ENCODE measurements around the gene TRIM17.

TRIM17 gene

DNA sequence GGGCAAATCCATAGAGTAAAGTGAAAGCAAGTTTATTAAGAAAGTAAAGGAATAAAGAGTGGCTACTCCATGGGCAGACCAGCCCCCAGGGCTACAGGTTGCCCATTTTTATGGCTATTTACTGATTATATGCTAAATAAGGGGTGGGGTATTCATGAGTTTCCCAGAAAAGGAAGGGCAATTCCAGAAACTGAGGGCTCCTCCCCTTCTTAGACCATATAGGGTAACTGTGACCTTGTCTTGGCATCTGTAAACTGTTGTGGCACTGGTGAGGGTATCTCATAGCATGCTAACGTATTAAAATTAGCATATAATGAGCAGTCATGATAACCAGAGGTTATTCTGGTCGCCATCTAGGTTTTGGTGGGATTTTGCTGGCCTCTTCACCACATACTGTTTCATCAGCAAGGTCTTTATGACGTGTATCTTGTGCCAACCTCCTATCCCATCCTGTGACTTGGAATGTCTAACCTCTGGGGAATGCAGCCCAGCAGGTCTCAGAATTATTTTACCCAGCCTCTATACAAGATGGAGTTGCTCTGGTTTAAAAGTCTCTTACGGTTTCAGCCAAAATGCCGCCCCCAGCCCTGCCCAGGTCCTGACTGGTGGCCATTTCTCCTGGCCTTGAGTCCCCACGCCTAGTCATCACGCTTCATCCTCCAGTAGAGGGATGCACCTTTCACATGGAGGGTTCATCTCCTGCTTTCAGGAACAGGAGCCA lies 982 bp upstream of the TRIM17 start:
- peak; percentile 36 to 39 for DNase-seq
- TF ChIP-seq POLR2A (IDR thresholded peaks at IDR 0.05; ENCODE audit: low read length) (no peak), GATA1 (IDR thresholded peaks at IDR 0.05; ENCODE audit: low read depth, low read length) (no peak)

- TF ChIP-seq POLR2A (IDR thresholded peaks at IDR 0.05; ENCODE audit: low read length) = no peak
- TF ChIP-seq GATA1 (IDR thresholded peaks at IDR 0.05; ENCODE audit: low read depth, low read length) = no peak
- DNase-seq = no peak
Measured at GRCh38 chr1:228417061-228417460, 400 bp upstream of the TRIM17 start.

DNA sequence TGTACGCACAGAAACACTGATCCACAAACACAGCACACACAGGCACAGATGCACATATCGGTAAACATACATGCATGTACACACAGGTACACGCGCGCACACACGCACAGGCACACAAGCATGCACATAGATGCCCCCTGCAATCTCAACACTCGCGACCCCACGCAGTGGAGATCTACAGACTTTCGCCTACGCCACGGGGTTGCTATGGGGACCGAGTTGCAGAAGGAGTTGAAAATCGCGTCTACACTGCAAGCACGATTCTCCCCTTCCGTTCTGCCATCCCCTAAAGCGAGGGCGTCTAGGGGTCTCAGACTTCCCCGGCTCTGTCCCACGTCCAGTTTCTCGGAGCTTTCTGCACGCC lies 826 bp downstream of the TRIM17 start:
- no peak for DNase-seq
- no peak for TF ChIP-seq POLR2A (IDR thresholded peaks at IDR 0.05; ENCODE audit: low read length)
- TF ChIP-seq GATA1 (IDR thresholded peaks at IDR 0.05; ENCODE audit: low read depth, low read length) = no peak

DNA sequence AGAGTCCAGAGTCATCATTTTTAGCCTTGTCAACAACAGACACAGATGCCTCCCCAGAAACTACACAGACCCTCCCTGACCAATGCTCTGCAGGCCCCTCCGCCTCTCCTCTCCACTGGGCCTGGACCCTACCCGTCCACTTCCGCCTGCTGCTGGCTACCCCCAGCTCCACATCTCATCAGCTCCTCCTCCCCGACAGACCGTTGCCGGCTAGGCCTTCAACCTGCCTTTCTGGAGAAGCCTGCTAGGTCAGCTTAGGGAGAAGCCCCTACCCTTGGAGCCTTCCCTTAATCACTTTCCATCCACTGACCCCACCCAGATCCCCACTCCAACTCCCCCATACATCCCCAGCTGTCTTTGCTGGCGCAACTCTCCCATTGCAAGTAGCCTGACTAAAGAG lies 1.4 kb downstream of the TRIM17 start:
- DNase-seq = no peak

DNA sequence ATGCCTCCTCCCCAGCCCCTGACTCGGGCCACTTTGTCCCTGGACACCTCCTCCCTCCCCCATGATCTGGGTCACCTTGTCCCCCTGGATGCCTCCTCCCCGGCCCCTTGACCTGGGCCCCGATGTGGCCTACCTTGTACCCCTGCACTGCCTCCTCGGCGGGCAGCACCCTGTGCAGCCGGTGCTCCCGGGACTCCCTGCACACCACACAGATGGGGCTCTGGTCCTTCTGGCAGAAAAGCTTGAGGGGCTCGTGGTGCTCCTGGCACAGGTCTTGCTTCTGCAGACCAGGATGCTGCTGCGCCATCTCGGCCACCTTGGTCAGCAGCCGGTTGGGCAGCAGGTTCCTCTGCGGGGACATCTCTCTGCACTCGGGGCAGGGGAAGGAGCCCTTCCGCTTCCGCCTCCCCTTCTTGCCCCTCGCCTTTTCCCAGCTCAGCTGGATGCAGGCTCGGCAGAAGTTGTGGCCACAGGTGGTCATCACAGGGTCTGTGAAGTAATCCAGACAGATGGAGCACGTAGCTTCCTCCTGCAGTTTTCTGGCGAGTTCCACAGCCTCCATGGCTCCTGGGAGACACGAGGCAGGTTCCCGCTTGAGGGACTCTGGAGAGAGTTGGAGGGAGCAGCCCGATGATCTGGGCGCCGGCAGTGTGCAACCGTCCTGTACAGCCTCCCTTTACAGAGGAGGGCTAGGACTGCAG lies 2.0 kb downstream of the TRIM17 start:
- TF ChIP-seq POLR2A (IDR thresholded peaks at IDR 0.05; ENCODE audit: low read length) (no peak), GATA1 (IDR thresholded peaks at IDR 0.05; ENCODE audit: low read depth, low read length) (no peak)
- DNase-seq = no peak

More for the DNA sequence above, 1.4 kb downstream of the TRIM17 start:
- no peak for TF ChIP-seq POLR2A (IDR thresholded peaks at IDR 0.05; ENCODE audit: low read length)
- TF ChIP-seq GATA1 (IDR thresholded peaks at IDR 0.05; ENCODE audit: low read depth, low read length) = no peak

- no peak for DNase-seq
Measured at GRCh38 chr1:228413241-228414010, 3.2 kb downstream of the TRIM17 start.

DNA sequence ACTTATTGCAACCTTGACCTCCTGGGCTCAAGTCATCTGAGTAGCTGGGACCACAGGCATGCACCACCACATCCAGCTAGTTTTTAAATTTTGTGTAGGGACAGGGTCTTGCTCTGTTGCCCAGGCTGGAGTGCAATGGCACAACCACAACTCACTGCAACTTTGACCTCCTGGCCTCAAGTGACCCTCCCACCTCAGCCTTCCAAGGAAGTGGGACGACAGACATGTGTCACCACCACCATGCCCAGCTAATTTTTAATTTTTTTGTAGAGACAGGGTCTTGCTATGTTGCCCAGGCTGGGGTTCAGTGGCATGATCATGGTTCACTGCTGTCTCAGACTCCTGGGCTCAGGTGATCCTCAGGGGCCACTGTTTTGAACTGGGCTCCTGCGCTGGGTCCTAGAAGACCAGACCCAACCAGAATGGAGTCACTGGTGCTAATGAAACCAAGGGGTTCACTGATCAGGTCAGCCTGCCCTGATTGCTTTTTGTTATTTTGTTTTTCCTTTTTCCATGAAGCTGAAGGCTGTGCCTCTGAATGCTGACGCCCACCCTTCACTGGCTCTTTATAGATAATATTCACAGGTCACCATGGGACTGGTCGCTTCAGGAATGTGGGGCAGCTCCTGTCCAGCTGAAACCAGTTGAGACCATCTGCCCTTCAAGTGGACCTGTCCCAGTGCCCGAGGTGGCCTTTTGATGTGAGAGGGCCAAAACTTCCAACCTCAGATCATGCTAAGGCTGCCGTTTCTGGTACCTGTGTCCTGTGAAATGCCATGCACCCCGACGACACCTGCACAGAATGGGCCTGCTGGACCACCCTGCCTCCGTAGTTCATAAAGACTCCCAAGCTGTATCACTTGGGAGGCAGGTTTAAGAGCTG lies 4.9 kb downstream of the TRIM17 start:
- no peak for DNase-seq
- TF ChIP-seq GATA1 (IDR thresholded peaks at IDR 0.05; ENCODE audit: low read depth, low read length) (no peak), POLR2A (IDR thresholded peaks at IDR 0.05; ENCODE audit: low read length) (no peak)

More at GRCh38 chr1:228413241-228414010, 3.2 kb downstream of the TRIM17 start:
- TF ChIP-seq POLR2A (IDR thresholded peaks at IDR 0.05; ENCODE audit: low read length) (no peak), GATA1 (IDR thresholded peaks at IDR 0.05; ENCODE audit: low read depth, low read length) (no peak)

DNA sequence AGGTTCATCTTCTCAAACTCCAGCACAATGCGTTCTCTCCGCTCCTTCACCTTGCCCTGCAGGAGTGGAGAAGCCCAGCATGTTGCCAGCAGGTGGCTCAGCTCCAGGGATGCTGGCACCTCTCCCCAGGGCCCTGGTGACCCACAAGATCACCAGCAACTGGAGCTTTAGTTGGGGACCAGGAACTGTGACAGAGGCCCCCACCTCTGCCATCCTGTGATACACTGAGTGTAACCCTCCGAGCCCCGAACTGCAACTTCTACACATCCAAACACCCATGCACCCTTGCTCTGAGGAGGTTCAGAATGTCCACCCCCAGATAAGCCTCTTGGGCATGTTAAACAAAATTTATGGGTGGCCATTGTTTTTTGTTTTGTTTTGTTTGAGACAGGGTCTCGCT lies 5.5 kb downstream of the TRIM17 start:
- TF ChIP-seq POLR2A (IDR thresholded peaks at IDR 0.05; ENCODE audit: low read length) = no peak
- TF ChIP-seq GATA1 (IDR thresholded peaks at IDR 0.05; ENCODE audit: low read depth, low read length) = no peak
- no peak for DNase-seq

DNA sequence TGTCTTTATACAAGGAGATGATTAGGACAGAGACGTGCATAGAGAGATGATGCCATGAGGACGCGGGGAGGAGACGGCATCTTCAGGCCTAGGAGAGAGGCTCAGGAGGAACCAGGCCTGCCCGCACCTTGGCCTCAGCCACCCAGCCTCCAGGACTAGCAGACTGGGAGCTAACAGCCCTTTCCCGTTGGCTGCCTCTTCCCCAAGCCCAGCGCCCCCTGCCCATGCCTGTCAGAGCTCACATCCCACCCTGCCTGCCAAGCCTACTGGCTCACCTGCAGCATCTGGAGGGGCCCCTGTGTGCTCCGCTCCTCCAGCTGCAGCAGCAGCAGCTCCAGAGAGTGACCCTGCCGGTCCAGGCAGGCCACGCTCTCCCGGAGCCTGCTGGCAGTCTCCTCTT lies 6.0 kb downstream of the TRIM17 start:
- TF ChIP-seq POLR2A (IDR thresholded peaks at IDR 0.05; ENCODE audit: low read length) (no peak), GATA1 (IDR thresholded peaks at IDR 0.05; ENCODE audit: low read depth, low read length) (no peak)
- DNase-seq = no peak

- peak in 1 of 2 experiments; percentile 46 for DNase-seq
- TF ChIP-seq GATA1 (IDR thresholded peaks at IDR 0.05; ENCODE audit: low read depth, low read length) (no peak), POLR2A (IDR thresholded peaks at IDR 0.05; ENCODE audit: low read length) (no peak)
Measured at GRCh38 chr1:228410015-228410414, 6.6 kb downstream of the TRIM17 start.

- DNase-seq = no peak
- TF ChIP-seq POLR2A (IDR thresholded peaks at IDR 0.05; ENCODE audit: low read length) = no peak
- TF ChIP-seq GATA1 (IDR thresholded peaks at IDR 0.05; ENCODE audit: low read depth, low read length) = no peak
Measured at GRCh38 chr1:228408869-228409805, 7.5 kb downstream of the TRIM17 start.

- DNase-seq = no peak
- TF ChIP-seq POLR2A (IDR thresholded peaks at IDR 0.05; ENCODE audit: low read length) = no peak
- no peak for TF ChIP-seq GATA1 (IDR thresholded peaks at IDR 0.05; ENCODE audit: low read depth, low read length)
Measured at GRCh38 chr1:228408041-228408868, 8.4 kb downstream of the TRIM17 start.
